K562 (cell line): ENCODE measurements around the gene ARFGAP1. TPM values are rescaled to one million over a fixed set of nuclear protein-coding genes. Genes with fewer than 3 reads are reported as not detected.

Source experiments
- ATAC-seq: fragments of 200-7000 bp; cut with Tn5 transposase; 3 replicates; pipeline ENCODE4 v1.9.1; 2020; ENCODE audit warnings: moderate library complexity
- BruUV-seq: library from RNA; stranded (reverse); fragments of 400-500 nt; replicated peaks from 2 replicates; lab custom pipeline; 2021; lab: Mats Ljungman, UMichigan
- CTCF ChIA-PET: fragments of 300-600 bp; formaldehyde crosslinking; extraction: SDS; loops from one replicate; lab custom pipeline; 2021; ENCODE audit warnings: low intra/inter-chr PET ratio; lab: Yijun Ruan, JAX
- POLR2A ChIA-PET: fragments of 300-600, 350-650 bp; sonication (Branson Sonifier 250); formaldehyde crosslinking; extraction: SDS; loops from one replicate; lab custom pipeline; 2021; ENCODE audit warnings: antibody characterized with exemption, inconsistent platforms; lab: Yijun Ruan, JAX
- DNase-seq, 4 experiments: peaks; one replicate each; pipeline versions ENCODE4 v3.0.0 to v3.0.0-alpha.2; 2011 to 2018; ENCODE audit warnings: low spot score in 3 of 4, mixed read lengths in 3 of 4; ENCODE audit errors: extremely low read depth in 1 of 4
- FAIRE-seq: peaks from 2 replicates; lab custom pipeline; 2011; peaks lifted over from hg19 to GRCh38; lab: Jason Lieb, UNC
- H2AFZ ChIP-seq: 2 replicates; pipeline ENCODE4 v1.6.0; 2011; ENCODE audit warnings: low read depth, low read length, control low read depth, inconsistent platforms
- H3K27ac ChIP-seq: fragments of 200-600 bp; 3 replicates; pipeline ENCODE4 v1.8.0; 2011; ENCODE audit warnings: low read depth, mild to moderate bottlenecking, control low read depth, inconsistent platforms, low read length, moderate library complexity, mixed read lengths; ENCODE audit errors: extremely low read depth
- H3K27me3 ChIP-seq, 2 experiments: fragments of 300-600 bp in 1 of 2; 2 replicates in 1 of 2; 3 replicates in 1 of 2; pipeline versions ENCODE4 v1.6.0 to v1.8.0; 2011; ENCODE audit warnings: inconsistent platforms in 2 of 2, low read length in 2 of 2, mild to moderate bottlenecking in 1 of 2, mixed read lengths in 1 of 2, moderate library complexity in 1 of 2; ENCODE audit not compliant: control insufficient read depth in 2 of 2, insufficient read depth in 2 of 2
- H3K36me3 ChIP-seq: fragments of 300-600 bp; 3 replicates; pipeline ENCODE4 v1.8.0; 2011; ENCODE audit warnings: mild to moderate bottlenecking, low read length, inconsistent platforms; ENCODE audit not compliant: control insufficient read depth, insufficient read depth
- H3K4me1 ChIP-seq, 2 experiments: fragments of 200-600 bp in 1 of 2; replicated peaks in 1 of 2; 2 replicates in 1 of 2; 3 replicates in 1 of 2; pipeline versions ENCODE4 v1.5.1 to v1.8.0; 2011; ENCODE audit warnings: inconsistent platforms in 2 of 2, low read length in 2 of 2, mild to moderate bottlenecking in 1 of 2, mixed read lengths in 1 of 2, moderate library complexity in 1 of 2; ENCODE audit not compliant: control insufficient read depth in 2 of 2, insufficient read depth in 2 of 2
- H3K4me2 ChIP-seq: 2 replicates; pipeline ENCODE4 v1.6.1; 2011; ENCODE audit warnings: low read length, control low read depth, inconsistent platforms, mixed read lengths; ENCODE audit not compliant: insufficient read depth
- H3K4me3 ChIP-seq: fragments of 200-600 bp; sonication (generic), shearing (Covaris generic); 2 replicates; pipeline ENCODE4 v1.5.1; 2016; ENCODE audit warnings: control low read depth, inconsistent platforms
- H3K79me2 ChIP-seq: fragments of 200-600 bp; 3 replicates; pipeline ENCODE4 v1.8.0; 2011; ENCODE audit warnings: low read length, inconsistent platforms; ENCODE audit not compliant: control insufficient read depth, insufficient read depth
- H3K9ac ChIP-seq, 2 experiments: 2 replicates each; pipeline versions ENCODE4 v1.6.0 to v1.6.1; 2011; ENCODE audit warnings: low read depth in 2 of 2, low read length in 2 of 2, control low read depth in 1 of 2, inconsistent platforms in 1 of 2, mild to moderate bottlenecking in 1 of 2, mixed read lengths in 1 of 2; ENCODE audit not compliant: insufficient read depth in 1 of 2
- H3K9me1 ChIP-seq: one replicate; pipeline ENCODE4 v1.6.0; 2011; ENCODE audit warnings: inconsistent platforms, mild to moderate bottlenecking, low read length, moderate library complexity; ENCODE audit not compliant: control insufficient read depth, insufficient read depth
- H3K9me3 ChIP-seq: replicated peaks from 2 replicates; pipeline ENCODE4 v1.5.1; 2011; ENCODE audit warnings: low read depth, low read length, inconsistent platforms; ENCODE audit not compliant: control insufficient read depth, insufficient read depth
- H4K20me1 ChIP-seq: replicated peaks from 2 replicates; pipeline ENCODE4 v1.6.1; 2011; ENCODE audit warnings: low read length, inconsistent platforms, mixed read lengths; ENCODE audit not compliant: control insufficient read depth, insufficient read depth
- GABPA ChIP-seq: fragments of 200-800 bp; sonication (Bioruptor generic); conservative IDR thresholded peaks from 2 replicates; pipeline ENCODE4 v1.6.1; 2016; ENCODE audit warnings: low read depth, missing genetic modification characterization, missing compliant biosample characterization
- OTX1 ChIP-seq: fragments of 450-650 bp; formaldehyde crosslinking; IDR thresholded peaks from 2 replicates; pipeline ENCODE4 v1.4.0; 2022; ENCODE audit warnings: mild to moderate bottlenecking
- POLR2G ChIP-seq: fragments of 200-400 bp; formaldehyde crosslinking; IDR thresholded peaks from 2 replicates; pipeline ENCODE4 v1.6.1; 2017; ENCODE audit warnings: low read depth, mild to moderate bottlenecking, antibody characterized with exemption, low read length, moderate library complexity
- PTBP1 ChIP-seq: fragments of 200-400 bp; formaldehyde crosslinking; IDR thresholded peaks from 2 replicates; pipeline ENCODE4 v1.6.1; 2017; ENCODE audit warnings: low read depth, low read length
- PTTG1 ChIP-seq: fragments of 450-650 bp; IDR thresholded peaks from 2 replicates; pipeline ENCODE4 v1.6.1; 2016; ENCODE audit warnings: low read depth, mild to moderate bottlenecking, missing genetic modification characterization, missing compliant biosample characterization
- RBM22 ChIP-seq: fragments of 200-400 bp; formaldehyde crosslinking; IDR thresholded peaks from 2 replicates; pipeline ENCODE4 v1.6.1; 2018; ENCODE audit warnings: low read length, low read depth; ENCODE audit not compliant: poor library complexity, severe bottlenecking
- SREBF1 ChIP-seq: fragments of 150-350 bp; IDR thresholded peaks from 2 replicates; pipeline ENCODE4 v1.6.1; 2014; ENCODE audit warnings: antibody characterized with exemption, low read depth, low read length, borderline replicate concordance
- TAL1 ChIP-seq: fragments of 450-650 bp; IDR thresholded peaks from 2 replicates; pipeline ENCODE4 v1.6.1; 2016; ENCODE audit warnings: mild to moderate bottlenecking
- ZNF239 ChIP-seq: fragments of 250-450 bp; sonication (Bioruptor Pico); IDR thresholded peaks from 2 replicates; pipeline ENCODE4 v1.4.0; 2020; ENCODE audit warnings: mild to moderate bottlenecking
- ZNF512 ChIP-seq: IDR thresholded peaks from 2 replicates; pipeline ENCODE4 v1.6.1; 2016; ENCODE audit warnings: missing genetic modification characterization, missing compliant biosample characterization
- WGBS: fragments of 100-300 bp; shearing (Covaris generic); methylation state at CpG from one replicate; pipeline ENCODE4 v1.1.6; 2016; ENCODE audit warnings: low coverage, mixed read lengths; ENCODE audit not compliant: insufficient coverage; ENCODE audit errors: missing lambda C conversion rate; 5-methylcytosine and 5-hydroxymethylcytosine counted together
- in situ Hi-C: fragments of 300-500 bp; cut with MboI; formaldehyde crosslinking; loops from 4 replicates; pipeline ENCODE4 v1.15.0; 2018; ENCODE audit warnings: inconsistent platforms, mixed read lengths
- intact Hi-C: fragments of 100-400 bp; cut with micrococcal nuclease; formaldehyde crosslinking; loops from 2 replicates; pipeline ENCODE4 v1.14.2; 2022
- polyA plus RNA-seq, 8 experiments: library from polyadenylated mRNA; depleted of rRNA in 4 of 8; stranded (reverse) in 5 of 8; unstranded in 3 of 8; fragments of >200 nt; fragmentation: Nextera tagmentation in 2 of 8; fragmentation: Illumina TruSeq in 1 of 8; extraction: Ambion mirVana in 2 of 8; extraction: Trizol in 1 of 8; gene quantifications; 2 replicates each; pipeline versions ENCODE4 v1.2.1 to v1.2.3, GENCODE V29; 2011 to 2014; ENCODE audit warnings: inconsistent platforms in 1 of 8, missing spikeins in 1 of 8
- total RNA-seq, 7 experiments: library from RNA; depleted of rRNA in 6 of 7; stranded (reverse); fragments of >200 nt in 6 of 7; fragmentation: Illumina TruSeq in 2 of 7; extraction: Trizol in 2 of 7; gene quantifications; 2 replicates each; pipeline versions ENCODE4 v1.2.1 to v1.2.3, GENCODE V29; 2011 to 2021; ENCODE audit warnings: low replicate concordance in 1 of 7
- TF ChIP-seq, protein P1 (sequence below): fragments of 250-450 bp; sonication (Bioruptor Pico); IDR thresholded peaks from 2 replicates; pipeline ENCODE4 v1.8.0; 2022; ENCODE audit warnings: inconsistent platforms, mild to moderate bottlenecking, moderate library complexity, borderline replicate concordance
- TF ChIP-seq, protein P2 (sequence below): sonication (generic); formaldehyde crosslinking; IDR thresholded peaks from 2 replicates; pipeline ENCODE4 v1.8.1; 2023; ENCODE audit warnings: mild to moderate bottlenecking, missing genetic modification reagents

Gene ARFGAP1
- total and polyA plus RNA-seq, 9 of the 15 experiments (the other 6 are each of a cell fraction or from before 2014, with no cell fraction given), result 0.53 to 102 (median 33.5) TPM

GRCh38 chr20:63288581-63289251 lies 16.1 kb downstream of the ARFGAP1 start:
- in situ Hi-C loops, result no loop called here
- Histone ChIP-seq H3K9me3 (no peaks in the 10 kb centered on the region), H4K20me1 (peaks cover 25% of the 10 kb centered on the region), H3K36me3 (peaks cover 44% of the 10 kb centered on the region; the same call in 2 of the 3 replicates), H3K79me2 (no peaks in the 10 kb centered on the region), H3K4me3 (no peak overlapping the region), H3K9ac (no peak overlapping the region), H3K4me2 (no peak overlapping the region), H3K27ac (no peak overlapping the region), H3K27me3 (no peaks in the 10 kb centered on the region), H2AFZ (no peak overlapping the region), H3K9me1 (peaks cover 10% of the 10 kb centered on the region), H3K4me1 (peaks cover 0 to 50% of the 10 kb centered on the region in 2 experiments; a peak in 2 of 5 replicates)
- TF ChIP-seq, protein P1, sequence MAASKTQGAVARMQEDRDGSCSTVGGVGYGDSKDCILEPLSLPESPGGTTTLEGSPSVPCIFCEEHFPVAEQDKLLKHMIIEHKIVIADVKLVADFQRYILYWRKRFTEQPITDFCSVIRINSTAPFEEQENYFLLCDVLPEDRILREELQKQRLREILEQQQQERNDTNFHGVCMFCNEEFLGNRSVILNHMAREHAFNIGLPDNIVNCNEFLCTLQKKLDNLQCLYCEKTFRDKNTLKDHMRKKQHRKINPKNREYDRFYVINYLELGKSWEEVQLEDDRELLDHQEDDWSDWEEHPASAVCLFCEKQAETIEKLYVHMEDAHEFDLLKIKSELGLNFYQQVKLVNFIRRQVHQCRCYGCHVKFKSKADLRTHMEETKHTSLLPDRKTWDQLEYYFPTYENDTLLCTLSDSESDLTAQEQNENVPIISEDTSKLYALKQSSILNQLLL, result no peak
- TF ChIP-seq OTX1 (CRISPR knock-in tag), result no peak
- TF ChIP-seq TAL1, result no peak
- TF ChIP-seq PTBP1, result no peak
- peak; percentile 60 for TF ChIP-seq POLR2G
- TF ChIP-seq GABPA, result no peak
- TF ChIP-seq SREBF1, result no peak
- no peak for TF ChIP-seq ZNF239 (CRISPR knock-in tag)
- TF ChIP-seq PTTG1, result no peak
- TF ChIP-seq, protein P2, sequence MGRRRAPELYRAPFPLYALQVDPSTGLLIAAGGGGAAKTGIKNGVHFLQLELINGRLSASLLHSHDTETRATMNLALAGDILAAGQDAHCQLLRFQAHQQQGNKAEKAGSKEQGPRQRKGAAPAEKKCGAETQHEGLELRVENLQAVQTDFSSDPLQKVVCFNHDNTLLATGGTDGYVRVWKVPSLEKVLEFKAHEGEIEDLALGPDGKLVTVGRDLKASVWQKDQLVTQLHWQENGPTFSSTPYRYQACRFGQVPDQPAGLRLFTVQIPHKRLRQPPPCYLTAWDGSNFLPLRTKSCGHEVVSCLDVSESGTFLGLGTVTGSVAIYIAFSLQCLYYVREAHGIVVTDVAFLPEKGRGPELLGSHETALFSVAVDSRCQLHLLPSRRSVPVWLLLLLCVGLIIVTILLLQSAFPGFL (CRISPR knock-in tag), result no peak
- no peak for TF ChIP-seq ZNF512 (tag)
- peak; percentile 70 for TF ChIP-seq RBM22
- ATAC-seq (no peak), FAIRE-seq (no peak), DNase-seq (no peak)
- POLR2A ChIA-PET, result interaction anchor here (0.6 to 1.2 kb wide), 2 partner anchors 12 to 136 kb away, joined by 3 to 5 read pairs; no protein-coding TSS in a partner anchor
- BruUV-seq, result TSS peak; percentile 40
- intact Hi-C loops, result no loop called here
- CTCF ChIA-PET, result no interaction called here
- WGBS, result 90% methylated on average over 22 of the region's 28 CpGs
